ENCODE measurements around the gene PHACTR1. TPM values are rescaled to one million over a fixed set of nuclear protein-coding genes. Genes with fewer than 3 reads are reported as not detected.
A peak's percentile ranks its signal among the peaks of the same experiment; 100 is the strongest.

Gene PHACTR1
- polyA plus RNA-seq, 1 of the 3 experiments (the other 2 are of a cell fraction), result 0.12 TPM

GRCh38 chr6:13119549-13119948 lies 403.0 kb downstream of the PHACTR1 start (continued):
- TF ChIP-seq, protein P1, sequence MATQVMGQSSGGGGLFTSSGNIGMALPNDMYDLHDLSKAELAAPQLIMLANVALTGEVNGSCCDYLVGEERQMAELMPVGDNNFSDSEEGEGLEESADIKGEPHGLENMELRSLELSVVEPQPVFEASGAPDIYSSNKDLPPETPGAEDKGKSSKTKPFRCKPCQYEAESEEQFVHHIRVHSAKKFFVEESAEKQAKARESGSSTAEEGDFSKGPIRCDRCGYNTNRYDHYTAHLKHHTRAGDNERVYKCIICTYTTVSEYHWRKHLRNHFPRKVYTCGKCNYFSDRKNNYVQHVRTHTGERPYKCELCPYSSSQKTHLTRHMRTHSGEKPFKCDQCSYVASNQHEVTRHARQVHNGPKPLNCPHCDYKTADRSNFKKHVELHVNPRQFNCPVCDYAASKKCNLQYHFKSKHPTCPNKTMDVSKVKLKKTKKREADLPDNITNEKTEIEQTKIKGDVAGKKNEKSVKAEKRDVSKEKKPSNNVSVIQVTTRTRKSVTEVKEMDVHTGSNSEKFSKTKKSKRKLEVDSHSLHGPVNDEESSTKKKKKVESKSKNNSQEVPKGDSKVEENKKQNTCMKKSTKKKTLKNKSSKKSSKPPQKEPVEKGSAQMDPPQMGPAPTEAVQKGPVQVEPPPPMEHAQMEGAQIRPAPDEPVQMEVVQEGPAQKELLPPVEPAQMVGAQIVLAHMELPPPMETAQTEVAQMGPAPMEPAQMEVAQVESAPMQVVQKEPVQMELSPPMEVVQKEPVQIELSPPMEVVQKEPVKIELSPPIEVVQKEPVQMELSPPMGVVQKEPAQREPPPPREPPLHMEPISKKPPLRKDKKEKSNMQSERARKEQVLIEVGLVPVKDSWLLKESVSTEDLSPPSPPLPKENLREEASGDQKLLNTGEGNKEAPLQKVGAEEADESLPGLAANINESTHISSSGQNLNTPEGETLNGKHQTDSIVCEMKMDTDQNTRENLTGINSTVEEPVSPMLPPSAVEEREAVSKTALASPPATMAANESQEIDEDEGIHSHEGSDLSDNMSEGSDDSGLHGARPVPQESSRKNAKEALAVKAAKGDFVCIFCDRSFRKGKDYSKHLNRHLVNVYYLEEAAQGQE (IDR thresholded peaks at IDR 0.05; ENCODE audit: low read depth, low read length), result no peak
- TF ChIP-seq TEAD4 (IDR thresholded peaks at IDR 0.05; ENCODE audit: borderline replicate concordance, insufficient read depth) (no peak), ZBTB33 (IDR thresholded peaks at IDR 0.05; ENCODE audit: borderline replicate concordance, low read depth) (no peak)

DNA sequence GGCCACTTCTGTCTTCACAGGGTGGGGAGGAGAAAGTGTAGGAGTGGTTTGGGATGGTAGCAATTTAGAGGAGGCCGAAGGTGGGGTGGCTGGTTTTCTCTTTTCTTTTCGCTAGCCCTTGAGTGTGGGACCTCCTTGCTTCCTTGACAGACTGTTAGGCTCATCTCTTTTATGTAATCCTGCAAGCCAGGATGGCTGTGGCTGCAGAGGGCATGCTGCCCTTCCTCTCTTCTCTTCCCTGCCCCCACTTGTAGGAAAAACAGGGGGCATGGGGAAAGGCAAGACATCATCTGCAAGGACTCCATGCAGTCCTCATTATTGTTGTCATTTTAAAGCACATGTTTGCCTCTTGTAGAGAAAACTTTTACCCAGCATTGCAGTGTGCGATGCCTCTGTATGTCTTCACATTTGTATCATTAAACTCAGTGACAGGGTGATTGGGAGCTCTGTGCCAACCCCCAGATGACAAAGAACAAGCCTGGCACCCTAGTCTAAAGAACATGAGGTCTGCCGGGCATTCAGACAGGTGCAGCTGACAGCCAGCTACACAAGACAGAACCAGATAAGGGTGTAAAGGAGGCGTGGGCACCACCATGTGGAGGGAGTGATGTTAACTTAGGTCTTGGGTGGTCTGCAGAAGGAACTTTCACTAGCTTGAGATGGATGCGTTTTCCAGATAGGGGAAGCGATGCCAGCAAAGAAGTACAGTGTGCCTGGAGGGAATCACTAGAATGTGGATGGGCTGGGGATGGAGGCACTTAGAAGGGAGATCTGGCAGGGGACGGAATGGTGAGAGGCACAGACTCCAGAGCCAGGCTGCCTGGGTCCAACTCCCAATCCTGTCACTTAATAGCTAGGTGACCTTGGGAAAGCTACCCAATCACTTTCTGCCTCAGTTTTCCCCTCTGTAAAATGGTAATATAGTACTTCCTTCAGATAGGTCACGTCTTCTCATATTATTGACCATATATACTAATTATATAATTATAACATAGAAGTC lies 404.2 kb downstream of the PHACTR1 start:
- H2AFZ ChIP-seq (ENCODE audit: low read depth), result no peak overlapping the region
- no peaks in the 10 kb centered on the region for H3F3A ChIP-seq (replicated peaks; ENCODE audit: insufficient read depth)
- ChIA-PET CTCF (interaction anchor here (0.9 to 4.2 kb wide), 4 partner anchors 206 to 483 kb away, joined by 3 to 27 read pairs (median 4); no protein-coding TSS in a partner anchor), POLR2A (no interaction called here)
- H3K9ac ChIP-seq, result no peak overlapping the region
- no peaks in the 10 kb centered on the region for H3K9me2 ChIP-seq
- peak; percentile 26 for DNase-seq
- H3K79me2 ChIP-seq (ENCODE audit: insufficient read depth), result no peaks in the 10 kb centered on the region
- no peaks in the 10 kb centered on the region for H3K9me3 ChIP-seq
- TF ChIP-seq, protein P2, sequence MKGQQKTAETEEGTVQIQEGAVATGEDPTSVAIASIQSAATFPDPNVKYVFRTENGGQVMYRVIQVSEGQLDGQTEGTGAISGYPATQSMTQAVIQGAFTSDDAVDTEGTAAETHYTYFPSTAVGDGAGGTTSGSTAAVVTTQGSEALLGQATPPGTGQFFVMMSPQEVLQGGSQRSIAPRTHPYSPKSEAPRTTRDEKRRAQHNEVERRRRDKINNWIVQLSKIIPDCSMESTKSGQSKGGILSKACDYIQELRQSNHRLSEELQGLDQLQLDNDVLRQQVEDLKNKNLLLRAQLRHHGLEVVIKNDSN (IDR thresholded peaks at IDR 0.05; ENCODE audit: borderline replicate concordance, low read depth), result no peak
- TF ChIP-seq MXI1 (IDR thresholded peaks at IDR 0.05; ENCODE audit: low read depth, low read length) (0 out of 2 replicates have a peak, but pooled peaks have one; percentile 39), JUND (IDR thresholded peaks at IDR 0.05) (no peak), RAD21 (IDR thresholded peaks at IDR 0.05; ENCODE audit: low read length) (peak; percentile 58), TAF1 (IDR thresholded peaks at IDR 0.05; ENCODE audit: borderline replicate concordance, low read depth, low read length) (no peak)
- 50% methylated on average over 9 of the region's 9 CpGs for WGBS (ENCODE audit: low lambda C conversion rate)
- H3K27me3 ChIP-seq (ENCODE audit: insufficient read depth), result no peaks in the 10 kb centered on the region
- no peaks in the 10 kb centered on the region for H4K20me1 ChIP-seq (ENCODE audit: insufficient read depth)
- H3K4me1 ChIP-seq (ENCODE audit: control insufficient read depth in 1 of 2, insufficient read depth in 2 of 2, low read depth in 1 of 2, low read length in 1 of 2), result peaks cover 0 to 10% of the 10 kb centered on the region in 2 experiments; a peak in 2 of 4 replicates
- H3K4me2 ChIP-seq, result no peak overlapping the region
- H3K4me3 ChIP-seq (ENCODE audit: low read depth in 2 of 2, low read length in 1 of 2), result no peak overlapping the region
- no peaks in the 10 kb centered on the region for H3K36me3 ChIP-seq (replicated peaks in 1 of 2; ENCODE audit: control insufficient read depth in 1 of 2, insufficient read depth in 2 of 2, low read length in 1 of 2)
- H3K27ac ChIP-seq (ENCODE audit: low read depth in 2 of 2, low read length in 1 of 2), result no peak overlapping the region

Data from SK-N-SH (cell line).